Ramos (cell line): Measurements from ENCODE around the gene BHMT2.

Experiments
- in situ Hi-C: fragments of 300-500 bp; cut with MboI; formaldehyde crosslinking; loops from one replicate; pipeline ENCODE4 v1.14.3; 2022; ENCODE audit warnings: low sequenced_read_pairs; ENCODE audit not compliant: unreplicated experiment

The BHMT2 gene

GRCh38 chr5:79056847-79057246, 12.7 kb upstream of the BHMT2 start:
- in situ Hi-C loops, result no loop called here

GRCh38 chr5:79059674-79060073, 9.9 kb upstream of the BHMT2 start:
- in situ Hi-C loops, result no loop called here

- in situ Hi-C loops, result no loop called here
Measured at GRCh38 chr5:79062436-79062835, 7.1 kb upstream of the BHMT2 start.

- in situ Hi-C loops, result no loop called here
Measured at GRCh38 chr5:79070350-79070667, 742 bp downstream of the BHMT2 start.

- in situ Hi-C loops, result no loop called here
Measured at GRCh38 chr5:79074641-79075040, 5.1 kb downstream of the BHMT2 start.

GRCh38 chr5:79075646-79076426, 6.3 kb downstream of the BHMT2 start:
- in situ Hi-C loops, result no loop called here

GRCh38 chr5:79076819-79077218, 7.3 kb downstream of the BHMT2 start:
- in situ Hi-C loops, result no loop called here

- in situ Hi-C loops, result no loop called here
Measured at GRCh38 chr5:79077680-79078365, 8.3 kb downstream of the BHMT2 start.

GRCh38 chr5:79080804-79081203, 11.2 kb downstream of the BHMT2 start:
- in situ Hi-C loops, result no loop called here

GRCh38 chr5:79081779-79082178, 12.2 kb downstream of the BHMT2 start:
- in situ Hi-C loops, result no loop called here

- in situ Hi-C loops, result no loop called here
Measured at GRCh38 chr5:79086116-79086515, 16.5 kb downstream of the BHMT2 start.

GRCh38 chr5:79088507-79088906, 18.9 kb downstream of the BHMT2 start:
- in situ Hi-C loops, result no loop called here

GRCh38 chr5:79091064-79091463, 21.5 kb downstream of the BHMT2 start:
- in situ Hi-C loops, result no loop called here

GRCh38 chr5:79093762-79094161, 24.2 kb downstream of the BHMT2 start:
- in situ Hi-C loops, result no loop called here

- in situ Hi-C loops, result no loop called here
Measured at GRCh38 chr5:79105868-79106267, 36.3 kb downstream of the BHMT2 start.

GRCh38 chr5:79107020-79107796, 37.6 kb downstream of the BHMT2 start:
- in situ Hi-C loops, result no loop called here

- in situ Hi-C loops, result no loop called here
Measured at GRCh38 chr5:79108086-79108485, 38.5 kb downstream of the BHMT2 start.

GRCh38 chr5:79108792-79109191, 39.2 kb downstream of the BHMT2 start:
- in situ Hi-C loops, result no loop called here

GRCh38 chr5:79109527-79110492, 40.2 kb downstream of the BHMT2 start:
- in situ Hi-C loops, result loop anchor here (10.0 kb wide), 2 partner anchors 85 to 225 kb away; no protein-coding TSS in a partner anchor

GRCh38 chr5:79111387-79111959, 41.9 kb downstream of the BHMT2 start, which contains the start of gene BHMT:
Gene BHMT, plus strand, starts transcription at chr5:79111809. Its CDS starts 77 bp downstream, at chr5:79111886.
- in situ Hi-C loops, result loop anchor here (10.0 kb wide), 2 partner anchors 87 to 227 kb away; no protein-coding TSS in a partner anchor
